Chondrocyte (in vitro differentiated cells): Measurements from ENCODE around the gene RAPGEF6. TPM values are rescaled to one million over a fixed set of nuclear protein-coding genes. Genes with fewer than 3 reads are reported as not detected.
A peak's percentile ranks its signal among the peaks of the same experiment; 100 is the strongest.
"Not testable (repeated sequence)": the region's sequence is repeated elsewhere in the genome, so short reads cannot be mapped to it uniquely, and the experiment has no call there.

Source experiments
- DNase-seq: peaks from one replicate; pipeline ENCODE4 v3.0.0; 2021; ENCODE audit warnings: mixed read lengths, low spot score
- H3K27ac Mint-ChIP-seq: one replicate; pipeline ENCODE4 v1.8.0; 2021; ENCODE audit warnings: mild to moderate bottlenecking, moderate library complexity, mixed read lengths; ENCODE audit not compliant: unreplicated experiment
- H3K27me3 Mint-ChIP-seq: 2 replicates; pipeline ENCODE4 v1.8.0; 2021; ENCODE audit warnings: low read depth, mixed read lengths
- H3K36me3 Mint-ChIP-seq: 2 replicates; pipeline ENCODE4 v1.8.0; 2021; ENCODE audit warnings: low read depth, mixed read lengths
- H3K4me1 Mint-ChIP-seq: 2 replicates; pipeline ENCODE4 v1.8.0; 2021; ENCODE audit warnings: low read depth, mild to moderate bottlenecking, mixed read lengths
- H3K4me3 Mint-ChIP-seq: one replicate; pipeline ENCODE4 v1.8.0; 2021; ENCODE audit warnings: mild to moderate bottlenecking, moderate library complexity, mixed read lengths; ENCODE audit not compliant: unreplicated experiment
- H3K9me3 Mint-ChIP-seq: 2 replicates; pipeline ENCODE4 v1.8.0; 2021; ENCODE audit warnings: low read depth, mixed read lengths
- total RNA-seq: library from RNA; stranded (reverse); gene quantifications from 3 replicates; pipeline ENCODE4 v1.2.1, GENCODE V29; 2021
- TF ChIP-seq, protein P1 (sequence below): fragments of 200-600 bp; sonication (generic); IDR thresholded peaks from 2 replicates; pipeline ENCODE4 v1.5.0; 2021; ENCODE audit warnings: antibody characterized with exemption, mild to moderate bottlenecking, moderate library complexity

The RAPGEF6 gene
- total RNA-seq, 1 donor from 2014 or later = 13.6 TPM

DNA sequence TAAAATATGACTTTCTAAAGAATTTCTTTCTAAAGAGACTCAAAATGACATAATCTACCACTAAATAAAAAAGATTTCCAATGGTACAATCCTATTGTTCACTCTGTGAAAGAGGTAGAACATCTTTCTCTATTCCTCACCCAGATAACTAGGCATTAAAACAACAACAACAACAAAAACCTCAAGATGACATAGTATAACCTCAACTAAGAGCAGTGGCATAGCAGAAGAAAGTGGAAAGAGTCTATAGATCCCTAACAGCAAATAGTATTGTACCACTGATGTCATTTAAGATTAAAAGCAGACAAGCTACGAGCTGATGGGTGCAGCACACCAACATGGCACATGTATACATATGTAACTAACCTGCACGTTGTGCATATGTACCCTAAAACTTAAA, 29.9 kb downstream of the RAPGEF6 start:
- Mint-ChIP-seq H3K27me3 (no peaks in the 10 kb centered on the region), H3K27ac (no peak overlapping the region), H3K4me1 (peaks cover 40% of the 10 kb centered on the region), H3K4me3 (no peak overlapping the region), H3K9me3 (no peaks in the 10 kb centered on the region), H3K36me3 (peaks cover 7% of the 10 kb centered on the region)
- TF ChIP-seq, protein P1, sequence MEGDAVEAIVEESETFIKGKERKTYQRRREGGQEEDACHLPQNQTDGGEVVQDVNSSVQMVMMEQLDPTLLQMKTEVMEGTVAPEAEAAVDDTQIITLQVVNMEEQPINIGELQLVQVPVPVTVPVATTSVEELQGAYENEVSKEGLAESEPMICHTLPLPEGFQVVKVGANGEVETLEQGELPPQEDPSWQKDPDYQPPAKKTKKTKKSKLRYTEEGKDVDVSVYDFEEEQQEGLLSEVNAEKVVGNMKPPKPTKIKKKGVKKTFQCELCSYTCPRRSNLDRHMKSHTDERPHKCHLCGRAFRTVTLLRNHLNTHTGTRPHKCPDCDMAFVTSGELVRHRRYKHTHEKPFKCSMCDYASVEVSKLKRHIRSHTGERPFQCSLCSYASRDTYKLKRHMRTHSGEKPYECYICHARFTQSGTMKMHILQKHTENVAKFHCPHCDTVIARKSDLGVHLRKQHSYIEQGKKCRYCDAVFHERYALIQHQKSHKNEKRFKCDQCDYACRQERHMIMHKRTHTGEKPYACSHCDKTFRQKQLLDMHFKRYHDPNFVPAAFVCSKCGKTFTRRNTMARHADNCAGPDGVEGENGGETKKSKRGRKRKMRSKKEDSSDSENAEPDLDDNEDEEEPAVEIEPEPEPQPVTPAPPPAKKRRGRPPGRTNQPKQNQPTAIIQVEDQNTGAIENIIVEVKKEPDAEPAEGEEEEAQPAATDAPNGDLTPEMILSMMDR = no peak
- no peak for DNase-seq

DNA sequence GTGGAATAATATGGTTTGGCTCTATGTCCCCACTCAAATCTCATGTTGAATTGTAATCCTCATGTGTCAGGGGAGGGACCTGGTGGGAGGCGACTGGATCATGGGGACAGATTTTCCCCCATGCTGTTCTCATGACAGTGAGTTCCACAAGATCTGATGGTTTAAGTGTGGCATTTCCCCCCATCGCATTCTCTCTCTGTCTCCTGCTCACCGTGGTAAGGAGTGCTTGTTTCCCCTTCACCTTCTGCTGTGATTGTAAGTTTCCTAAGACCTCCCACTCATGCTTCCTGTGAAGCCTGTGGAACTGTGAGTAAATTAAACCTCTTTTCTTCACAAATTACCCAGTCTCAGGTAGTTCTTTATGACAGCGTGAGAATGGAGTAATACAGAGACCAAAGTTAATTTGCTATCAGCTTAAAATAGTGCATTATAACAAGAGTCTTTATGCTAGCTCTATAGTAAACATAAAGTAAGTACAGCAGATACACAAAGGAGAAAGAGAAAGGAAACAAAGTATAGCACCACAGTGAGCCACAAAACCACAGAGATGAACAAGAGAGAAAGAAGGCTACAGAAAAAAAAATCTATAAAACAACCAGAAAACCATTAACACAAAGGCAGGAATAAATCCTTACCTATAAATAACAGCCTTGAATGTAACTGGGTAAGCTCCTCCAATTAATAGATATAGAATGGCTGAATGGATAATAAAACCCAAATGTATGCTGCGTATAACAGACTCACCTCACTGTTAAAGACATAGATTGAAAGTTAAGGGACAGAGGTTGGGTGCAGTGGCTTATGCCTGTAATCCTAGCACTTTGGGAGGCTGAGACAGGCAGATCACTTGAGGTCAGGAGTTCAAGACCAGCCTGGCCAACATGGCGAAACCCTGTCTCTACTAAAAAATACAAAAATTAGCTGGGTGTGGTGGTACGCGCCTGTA, 39.7 kb downstream of the RAPGEF6 start:
- Mint-ChIP-seq H3K9me3 (no peaks in the 10 kb centered on the region), H3K36me3 (peaks cover 3% of the 10 kb centered on the region), H3K27me3 (no peaks in the 10 kb centered on the region), H3K4me3 (no peak overlapping the region), H3K27ac (no peak overlapping the region), H3K4me1 (peaks cover 13% of the 10 kb centered on the region)
- TF ChIP-seq, protein P1 = no peak
- no peak for DNase-seq

DNA sequence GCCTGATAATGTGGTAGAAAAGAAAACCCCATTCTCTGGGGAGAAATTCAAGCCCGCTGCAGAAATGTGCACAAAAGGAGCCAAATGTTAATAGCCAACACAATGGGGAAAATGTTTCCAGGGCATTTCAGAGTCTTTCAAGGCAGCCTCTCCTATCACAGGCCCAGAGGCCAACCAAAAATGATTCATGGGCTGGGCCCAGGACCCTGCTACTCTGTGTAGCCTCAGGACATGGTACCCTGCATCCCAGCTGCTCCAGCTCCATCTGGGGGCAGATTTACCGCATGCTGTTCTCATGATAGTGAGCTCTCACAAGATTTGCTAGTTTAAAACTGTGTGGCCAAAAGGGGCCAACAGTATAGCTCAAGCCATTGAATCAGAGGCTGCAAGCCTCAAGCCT, 41.1 kb downstream of the RAPGEF6 start:
- TF ChIP-seq, protein P1 = no peak
- Mint-ChIP-seq H3K27ac (no peak overlapping the region), H3K4me1 (peaks cover 13% of the 10 kb centered on the region), H3K9me3 (no peaks in the 10 kb centered on the region), H3K36me3 (peaks cover 3% of the 10 kb centered on the region), H3K27me3 (no peaks in the 10 kb centered on the region), H3K4me3 (no peak overlapping the region)
- DNase-seq = no peak

DNA sequence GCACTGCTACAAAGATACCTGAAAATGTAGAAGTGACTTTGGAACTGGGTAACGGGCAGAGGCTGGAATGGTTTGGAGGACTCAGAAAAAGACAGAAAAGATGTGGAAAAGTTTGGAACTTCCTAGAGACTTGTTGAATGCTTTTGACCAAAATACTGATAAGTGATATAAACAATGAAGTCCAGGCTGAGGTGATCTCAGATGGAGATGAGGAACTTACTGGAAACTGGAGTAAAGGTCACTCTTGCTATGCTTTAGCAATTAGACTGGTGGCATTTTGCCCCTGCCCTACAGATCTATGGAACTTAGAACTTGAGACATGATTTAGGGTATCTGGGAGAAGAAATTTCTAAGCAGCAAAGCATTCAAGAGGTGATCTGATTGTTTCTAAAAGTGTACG, 41.6 kb downstream of the RAPGEF6 start:
- not testable (repeated sequence) for H3K27me3 Mint-ChIP-seq, H3K36me3 Mint-ChIP-seq, H3K27ac Mint-ChIP-seq, H3K9me3 Mint-ChIP-seq, H3K4me3 Mint-ChIP-seq, H3K4me1 Mint-ChIP-seq, DNase-seq

DNA sequence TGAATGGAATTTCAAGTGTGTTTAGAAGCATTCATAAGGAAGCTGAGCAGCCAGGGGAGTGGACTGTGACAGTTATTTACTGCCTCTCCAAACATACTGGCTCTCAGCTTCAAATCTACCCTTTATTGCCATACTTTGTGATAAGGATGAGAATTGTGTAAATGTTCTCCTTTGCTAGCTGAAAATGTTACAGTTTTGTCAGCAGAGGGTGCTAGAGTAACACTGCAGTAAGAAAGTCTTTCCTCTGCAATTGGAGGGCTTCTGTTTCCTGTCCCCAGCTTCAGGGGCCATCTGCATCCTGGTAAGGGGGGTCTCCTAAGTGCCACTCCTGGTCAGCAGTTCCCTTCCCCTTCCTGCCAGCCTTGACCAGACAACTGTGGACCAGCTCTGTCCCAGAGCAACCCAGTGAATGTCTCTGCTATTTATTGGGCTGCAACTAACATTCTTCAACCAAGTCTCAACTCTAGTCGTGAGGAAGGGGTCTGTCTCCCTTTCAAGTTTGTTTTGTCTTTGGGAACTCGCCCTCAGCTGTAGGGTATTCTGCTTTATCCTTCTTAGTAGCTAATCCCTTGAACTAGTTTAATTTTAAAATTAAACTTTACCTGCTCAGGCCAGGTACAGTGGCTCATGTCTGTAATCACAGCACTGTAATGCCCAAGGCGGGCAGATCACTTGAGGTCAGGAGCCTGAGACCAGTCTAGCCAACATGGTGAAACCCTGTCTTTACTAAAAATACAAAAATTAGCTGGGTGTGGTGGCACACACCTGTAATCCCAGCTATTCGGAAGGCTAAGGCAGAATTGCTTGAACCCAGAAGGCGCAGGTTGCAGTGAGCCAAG, 45.3 kb downstream of the RAPGEF6 start:
- DNase-seq = no peak
- Mint-ChIP-seq H3K27me3 (no peaks in the 10 kb centered on the region), H3K4me1 (peaks cover 5% of the 10 kb centered on the region), H3K36me3 (no peaks in the 10 kb centered on the region), H3K4me3 (no peak overlapping the region), H3K27ac (peak overlapping the region; percentile 32), H3K9me3 (no peaks in the 10 kb centered on the region)
- TF ChIP-seq, protein P1 = peak; percentile 95
